Measurements from ENCODE around the gene LCN12.

LCN12 gene

DNA sequence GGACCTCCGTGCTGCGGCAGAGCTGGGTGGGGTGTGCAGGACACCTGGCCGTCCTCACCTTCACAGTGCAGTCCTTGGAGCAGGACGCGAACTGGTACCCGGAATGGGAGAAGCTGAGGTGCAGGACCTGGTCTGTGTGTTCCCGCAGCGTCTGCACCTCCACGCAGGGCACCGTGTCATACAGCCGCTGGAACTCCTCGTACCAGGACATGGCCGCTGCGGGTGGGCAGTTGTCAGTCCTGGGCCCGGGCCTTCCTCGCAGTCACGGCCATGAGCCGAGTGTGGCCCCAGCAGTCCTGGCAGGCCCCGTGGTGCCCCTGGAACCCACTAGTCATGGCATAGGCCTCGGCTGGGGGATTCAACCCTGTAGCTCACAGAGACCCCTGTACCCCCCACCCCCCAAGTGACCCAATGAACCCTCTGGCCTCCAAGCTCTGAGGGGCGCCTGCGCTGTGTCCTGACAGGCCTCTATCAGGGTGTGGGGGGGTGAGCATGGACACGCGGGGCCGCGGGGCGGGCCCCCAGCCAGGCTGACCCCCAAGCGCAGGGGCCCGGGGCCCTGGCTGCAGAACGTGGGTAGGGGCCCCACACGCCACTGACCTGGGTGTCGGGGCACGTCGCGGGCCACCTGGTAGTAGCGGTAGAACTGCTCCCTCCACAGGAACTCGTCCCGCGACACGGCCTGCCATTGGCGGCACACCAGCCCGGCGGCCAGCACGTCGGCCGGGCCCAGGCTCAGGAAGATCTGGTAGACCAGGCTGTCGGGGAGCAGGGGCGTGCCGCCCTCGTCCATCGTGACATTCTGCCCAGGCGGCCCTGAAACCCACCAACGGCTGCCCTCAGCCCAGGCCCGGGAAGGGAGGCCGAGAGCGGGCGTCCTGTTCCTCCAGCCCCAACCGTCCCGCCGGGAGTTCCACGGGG is 8.5 kb upstream of the LCN12 start:
- in situ Hi-C loops (cut with HindIII; ENCODE audit: low sequenced_read_pairs): loop anchor here (25.0 kb wide), 1 partner anchor 219 kb away; the partner anchor contains the start of genes LRRC26 and TMEM210

DNA sequence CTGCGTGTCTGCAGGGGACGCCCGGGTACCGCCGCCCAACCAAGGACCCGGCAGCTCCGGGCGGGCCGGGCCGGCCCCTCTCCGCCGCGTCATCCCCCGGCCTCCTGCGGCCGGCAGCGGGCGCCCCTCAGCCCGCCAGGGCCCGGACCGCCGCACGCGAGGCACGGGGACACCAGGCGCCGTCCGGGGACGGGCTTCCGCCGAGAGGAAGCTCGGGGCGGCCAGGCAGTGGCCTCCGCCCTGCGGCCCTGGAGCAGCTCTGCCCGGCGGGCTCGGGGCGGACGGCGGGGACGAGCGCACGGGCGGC is 7.9 kb upstream of the LCN12 start:
- in situ Hi-C loops (cut with HindIII; ENCODE audit: low sequenced_read_pairs): loop anchor here (25.0 kb wide), 1 partner anchor 218 kb away; the partner anchor contains the start of genes LRRC26 and TMEM210

DNA sequence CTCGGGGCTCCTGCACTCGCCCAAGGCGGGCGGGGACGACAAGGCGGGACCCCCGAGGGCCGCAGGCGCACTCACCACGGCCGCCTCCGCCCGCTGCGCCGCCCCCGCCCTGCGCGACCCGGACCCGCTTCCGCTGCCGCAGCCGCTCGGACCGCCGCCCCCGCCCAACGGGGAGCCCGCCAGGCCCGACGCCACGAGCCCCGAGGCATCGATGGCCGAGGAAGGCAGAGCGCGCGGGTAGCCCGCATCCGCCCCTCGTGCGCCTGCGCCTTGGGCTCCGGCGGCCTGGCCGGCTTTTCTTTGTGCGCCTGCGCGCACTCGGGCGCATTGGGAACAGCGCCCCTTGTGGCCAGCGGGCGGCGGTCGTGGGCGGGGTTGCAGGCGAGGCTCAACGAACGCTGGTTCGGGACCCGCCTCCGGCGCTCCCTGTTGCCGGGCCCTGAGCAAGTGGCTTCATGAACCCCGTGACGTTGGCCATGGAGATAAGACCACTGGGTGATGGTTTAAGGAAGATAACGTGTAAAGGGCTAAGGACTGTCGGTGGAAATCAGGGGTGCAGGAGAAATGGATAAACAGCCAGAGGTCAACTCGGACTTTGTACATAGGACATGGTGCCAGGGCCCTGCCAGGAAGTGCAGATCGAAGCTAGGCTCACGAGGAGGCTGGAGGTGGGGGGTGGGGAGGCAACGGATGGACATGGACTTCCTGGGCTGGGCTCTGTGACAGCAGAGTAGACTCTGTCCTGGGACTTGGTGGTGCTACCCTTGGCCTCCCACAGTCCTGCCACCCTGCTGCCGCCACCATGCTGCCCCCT is 7.3 kb upstream of the LCN12 start, which contains the start of the genes C8G and FBXW5:
C8G (plus strand) TSS at position 725 of the 814 bp plus-strand sequence; CDS start at position 803, 78 bp downstream.
FBXW5 (minus strand) TSS at position 220 of the 814 bp plus-strand sequence. CDS start 655 bp downstream, outside the sequence.
- in situ Hi-C loops (cut with HindIII; ENCODE audit: low sequenced_read_pairs): loop anchor here (5.0 to 25.0 kb wide), 2 partner anchors 83 to 218 kb away; partner anchors contain the start of genes ABCA2, LRRC26 and TMEM210

DNA sequence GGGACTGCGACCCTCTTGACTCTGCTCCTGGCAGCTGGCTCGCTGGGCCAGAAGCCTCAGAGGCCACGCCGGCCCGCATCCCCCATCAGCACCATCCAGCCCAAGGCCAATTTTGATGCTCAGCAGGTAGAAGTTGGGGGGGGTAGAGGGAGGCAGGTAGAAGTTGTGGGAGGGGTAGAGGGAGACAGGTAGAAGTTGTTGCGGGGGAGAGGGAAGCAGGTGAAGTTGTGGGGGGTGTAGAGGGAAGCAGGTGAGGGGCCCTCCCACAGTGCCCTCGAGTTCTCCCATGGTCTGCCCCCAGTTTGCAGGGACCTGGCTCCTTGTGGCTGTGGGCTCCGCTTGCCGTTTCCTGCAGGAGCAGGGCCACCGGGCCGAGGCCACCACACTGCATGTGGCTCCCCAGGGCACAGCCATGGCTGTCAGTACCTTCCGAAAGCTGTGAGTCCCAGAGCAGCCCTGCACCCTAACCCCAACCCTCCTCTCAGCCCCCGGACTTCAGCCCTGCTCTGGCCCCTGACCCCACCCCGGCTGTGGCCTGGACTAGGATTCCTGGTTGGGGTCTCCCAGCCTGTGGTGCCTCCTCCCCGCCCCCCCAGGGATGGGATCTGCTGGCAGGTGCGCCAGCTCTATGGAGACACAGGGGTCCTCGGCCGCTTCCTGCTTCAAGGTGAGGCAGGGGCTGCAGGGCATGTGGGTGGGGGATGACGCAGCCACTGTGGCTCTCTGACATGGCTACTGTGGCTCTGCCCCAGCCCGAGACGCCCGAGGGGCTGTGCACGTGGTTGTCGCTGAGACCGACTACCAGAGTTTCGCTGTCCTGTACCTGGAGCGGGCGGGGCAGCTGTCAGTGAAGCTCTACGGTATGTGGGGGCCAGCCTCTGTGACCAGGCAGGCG is 6.5 kb upstream of the LCN12 start:
- in situ Hi-C loops (cut with HindIII; ENCODE audit: low sequenced_read_pairs): loop anchor here (5.0 to 25.0 kb wide), 2 partner anchors 82 to 217 kb away; partner anchors contain the start of genes ABCA2, LRRC26 and TMEM210

DNA sequence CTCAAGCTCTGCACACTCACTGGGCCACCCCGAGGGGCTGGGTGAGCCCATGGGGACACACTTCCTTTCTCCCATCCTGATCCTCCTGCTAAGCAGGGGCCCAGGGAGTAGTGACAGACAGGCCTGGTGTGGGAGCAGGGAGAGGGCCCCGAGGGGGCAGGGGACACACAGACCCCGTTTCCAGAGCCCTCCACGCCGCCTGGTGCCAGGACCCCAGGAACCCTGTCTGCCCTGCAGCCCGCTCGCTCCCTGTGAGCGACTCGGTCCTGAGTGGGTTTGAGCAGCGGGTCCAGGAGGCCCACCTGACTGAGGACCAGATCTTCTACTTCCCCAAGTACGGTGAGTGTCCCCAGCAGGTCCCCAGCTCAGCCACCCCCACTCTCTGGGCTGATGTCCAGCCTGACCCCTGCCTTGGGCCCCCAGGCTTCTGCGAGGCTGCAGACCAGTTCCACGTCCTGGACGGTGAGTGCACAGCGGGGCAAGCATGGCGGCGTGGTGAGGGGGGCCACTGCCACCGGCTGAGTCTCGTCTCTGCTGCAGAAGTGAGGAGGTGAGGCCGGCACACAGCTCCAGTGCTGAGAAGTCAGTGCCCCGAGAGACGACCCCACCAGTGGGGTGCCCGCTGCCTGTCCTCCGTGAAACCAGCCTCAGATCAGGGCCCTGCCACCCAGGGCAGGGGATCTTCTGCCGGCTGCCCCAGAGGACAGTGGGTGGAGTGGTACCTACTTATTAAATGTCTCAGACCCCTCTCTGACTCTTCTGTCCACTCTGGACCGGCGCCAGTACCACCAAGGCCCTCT is 5.6 kb upstream of the LCN12 start:
- in situ Hi-C loops (cut with HindIII; ENCODE audit: low sequenced_read_pairs): loop anchor here (5.0 to 25.0 kb wide), 2 partner anchors 81 to 216 kb away; partner anchors contain the start of genes ABCA2, LRRC26 and TMEM210

DNA sequence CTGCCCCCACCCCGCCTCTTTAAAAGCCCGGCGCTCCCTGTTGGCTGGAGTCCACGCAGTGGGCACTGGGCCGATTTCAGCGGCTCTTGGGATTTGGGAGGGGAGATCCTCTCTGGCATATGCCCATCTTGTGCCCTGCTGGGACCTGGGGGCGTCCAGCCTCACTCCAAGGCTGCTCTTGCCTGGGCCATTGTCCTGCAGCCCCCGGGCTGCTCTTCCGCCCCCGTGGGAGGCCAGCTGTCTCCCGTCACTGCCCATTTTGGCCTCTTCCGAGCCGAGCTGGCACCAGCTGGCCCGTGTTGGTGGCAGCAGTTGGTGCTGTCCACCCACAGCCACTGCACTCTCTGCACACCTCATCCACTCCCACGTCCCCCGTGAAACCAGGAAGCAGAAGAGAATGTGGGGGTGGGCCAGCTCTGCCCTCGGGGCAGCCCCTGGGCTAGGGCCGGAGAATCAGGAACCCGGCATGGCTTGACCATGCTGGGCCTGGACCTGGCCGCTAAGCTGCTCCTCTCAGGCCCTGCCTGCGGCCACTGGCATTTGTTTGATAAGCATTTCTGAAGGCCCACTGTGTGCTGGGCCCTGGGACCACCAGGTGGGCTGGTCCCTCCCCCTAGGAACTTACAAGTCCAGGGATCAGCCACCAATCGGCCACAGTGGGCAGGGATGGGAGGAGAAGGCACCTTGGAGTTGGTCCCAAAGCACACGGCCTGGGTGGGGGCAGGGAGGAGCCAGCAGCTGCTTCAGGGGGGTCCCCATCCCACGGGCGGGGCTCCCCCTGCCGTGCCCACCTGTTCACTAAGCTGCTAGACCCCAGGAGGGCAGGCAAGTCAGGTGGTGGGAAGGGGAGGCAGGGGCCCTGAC is 4.8 kb upstream of the LCN12 start:
- in situ Hi-C loops (cut with HindIII; ENCODE audit: low sequenced_read_pairs): loop anchor here (5.0 to 25.0 kb wide), 2 partner anchors 80 to 215 kb away; partner anchors contain the start of genes ABCA2, LRRC26 and TMEM210

DNA sequence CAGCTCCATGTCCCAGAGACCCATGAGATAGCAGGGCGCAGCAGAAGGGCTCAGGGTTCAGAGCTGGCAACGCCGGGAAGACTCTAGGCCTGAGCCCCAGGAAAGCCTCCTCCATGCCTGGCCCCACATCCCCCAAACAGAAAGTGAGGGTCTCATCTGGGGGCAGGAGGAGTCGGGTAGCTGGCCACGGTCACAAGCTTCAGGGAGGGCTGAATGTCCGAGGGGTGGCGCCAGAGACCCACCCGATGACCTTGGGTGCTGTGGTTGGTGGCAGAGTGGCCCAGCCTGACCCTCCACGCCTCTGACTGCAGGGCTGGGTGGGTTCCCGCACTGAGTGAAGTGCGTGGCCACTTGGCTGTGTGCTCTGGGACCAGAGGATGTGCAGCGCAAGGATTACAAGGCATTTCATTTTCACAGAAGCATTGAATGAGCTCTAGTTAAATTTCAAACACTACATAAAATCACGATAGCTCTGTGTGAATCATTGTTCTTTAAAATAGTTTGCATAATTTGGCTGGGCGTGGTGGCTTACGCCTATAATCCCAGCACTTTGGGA is 4.0 kb upstream of the LCN12 start:
- in situ Hi-C loops (cut with HindIII; ENCODE audit: low sequenced_read_pairs): loop anchor here (5.0 to 25.0 kb wide), 2 partner anchors 79 to 214 kb away; partner anchors contain the start of genes ABCA2, LRRC26 and TMEM210

- in situ Hi-C loops (cut with HindIII; ENCODE audit: low sequenced_read_pairs): loop anchor here (5.0 to 25.0 kb wide), 2 partner anchors 78 to 213 kb away; partner anchors contain the start of genes ABCA2, LRRC26 and TMEM210
Observed at GRCh38 chr9:136949239-136949816, 2.7 kb upstream of the LCN12 start.

DNA sequence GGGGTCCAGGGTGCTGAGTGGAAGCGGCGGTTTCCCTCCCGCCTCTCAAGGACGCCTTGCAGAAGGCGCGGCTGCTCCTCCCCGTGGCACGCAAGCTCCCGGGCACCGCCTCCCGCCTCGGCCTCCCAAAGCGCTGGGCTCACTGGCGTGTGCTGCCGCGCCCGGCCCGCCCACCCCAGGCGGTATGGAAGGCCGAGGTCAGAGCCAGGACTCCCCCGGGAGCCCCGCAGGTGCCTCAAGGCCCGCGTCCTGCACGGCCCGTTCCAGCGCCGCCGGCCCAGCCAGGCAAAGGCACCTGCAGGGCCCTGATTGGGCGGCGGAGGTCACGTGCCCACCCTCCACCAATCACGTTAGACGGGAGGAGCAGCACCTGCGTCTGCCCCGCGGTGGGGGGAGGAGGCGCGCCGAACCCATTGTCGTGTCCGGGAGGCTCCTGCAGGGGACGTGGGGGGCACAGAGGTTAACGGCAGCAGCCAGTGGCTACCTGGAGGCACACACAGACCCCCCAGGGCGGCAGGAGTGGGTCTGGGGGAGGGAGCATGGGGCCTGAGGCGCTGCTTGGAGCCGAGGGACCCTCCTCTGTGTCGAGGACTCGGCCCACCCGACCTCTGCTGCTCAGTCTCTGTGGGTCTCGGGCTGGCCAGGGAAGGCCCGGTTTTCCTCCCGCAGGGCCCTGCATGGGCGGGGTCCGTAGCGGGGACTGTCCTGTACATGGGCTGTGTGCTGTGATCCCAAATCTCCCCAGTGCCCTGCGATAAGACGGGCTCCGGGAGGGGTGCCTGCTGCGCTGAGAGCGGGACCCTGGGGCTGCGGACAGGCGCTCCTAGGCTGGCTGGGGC is 2.0 kb upstream of the LCN12 start:
- in situ Hi-C loops (cut with HindIII; ENCODE audit: low sequenced_read_pairs): loop anchor here (5.0 to 25.0 kb wide), 2 partner anchors 77 to 212 kb away; partner anchors contain the start of genes ABCA2, LRRC26 and TMEM210

DNA sequence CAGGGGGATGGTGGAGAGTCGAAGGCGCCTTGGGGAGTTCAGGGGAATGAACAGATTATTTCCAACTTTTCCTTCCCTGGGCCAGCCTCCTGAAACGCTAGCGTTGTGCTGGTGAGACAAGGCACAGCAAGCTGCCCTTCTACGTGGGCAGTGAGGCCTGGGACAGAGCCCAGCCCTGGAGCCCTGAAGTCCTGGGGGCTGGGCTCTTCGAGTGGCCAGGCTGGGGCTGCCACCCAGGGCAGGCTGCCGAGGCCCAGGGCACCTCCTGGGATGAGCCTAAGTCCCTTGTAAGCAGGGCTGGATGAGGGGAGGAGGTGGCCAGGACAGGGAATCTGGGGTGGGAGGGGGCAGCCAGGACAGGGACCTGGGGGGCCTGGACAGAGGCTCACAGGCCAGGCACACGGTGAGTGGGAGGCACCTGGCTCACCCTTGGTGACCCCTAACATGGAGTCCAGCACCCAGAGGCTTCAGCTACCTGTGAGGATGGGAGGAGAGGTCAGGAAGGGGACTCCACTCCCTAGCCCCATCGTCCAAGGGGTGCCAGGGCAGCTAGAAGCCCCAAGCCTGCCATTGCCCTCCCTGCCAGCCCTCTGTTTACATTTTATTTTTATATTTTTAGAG is 1.3 kb upstream of the LCN12 start:
- in situ Hi-C loops (cut with HindIII; ENCODE audit: low sequenced_read_pairs): no loop called here

DNA sequence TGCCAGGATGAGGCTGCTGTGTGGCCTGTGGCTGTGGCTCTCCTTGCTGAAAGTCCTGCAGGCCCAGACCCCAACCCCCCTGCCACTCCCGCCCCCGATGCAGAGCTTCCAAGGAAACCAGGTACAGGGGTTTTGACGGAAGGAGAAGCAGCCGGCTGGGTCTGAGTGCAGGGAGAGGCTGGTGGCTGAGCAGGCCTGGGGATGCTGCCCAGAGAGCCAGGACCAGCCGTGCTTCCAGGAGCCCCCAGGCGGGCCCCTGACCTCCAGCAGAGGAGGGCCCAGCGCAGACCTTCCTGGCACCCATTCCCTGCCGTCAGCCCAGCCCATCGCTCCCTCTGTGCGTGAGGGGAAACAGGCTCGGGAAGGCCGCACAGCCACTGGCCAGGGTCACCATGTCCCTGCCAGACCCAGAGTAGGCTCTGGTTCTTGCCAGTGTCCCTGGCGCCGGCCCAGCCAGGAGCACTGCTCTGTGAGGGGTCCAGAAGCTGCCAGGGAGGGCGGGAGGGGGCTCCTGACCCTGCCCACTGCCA is 313 bp downstream of the LCN12 start:
- in situ Hi-C loops (cut with HindIII; ENCODE audit: low sequenced_read_pairs): no loop called here

DNA sequence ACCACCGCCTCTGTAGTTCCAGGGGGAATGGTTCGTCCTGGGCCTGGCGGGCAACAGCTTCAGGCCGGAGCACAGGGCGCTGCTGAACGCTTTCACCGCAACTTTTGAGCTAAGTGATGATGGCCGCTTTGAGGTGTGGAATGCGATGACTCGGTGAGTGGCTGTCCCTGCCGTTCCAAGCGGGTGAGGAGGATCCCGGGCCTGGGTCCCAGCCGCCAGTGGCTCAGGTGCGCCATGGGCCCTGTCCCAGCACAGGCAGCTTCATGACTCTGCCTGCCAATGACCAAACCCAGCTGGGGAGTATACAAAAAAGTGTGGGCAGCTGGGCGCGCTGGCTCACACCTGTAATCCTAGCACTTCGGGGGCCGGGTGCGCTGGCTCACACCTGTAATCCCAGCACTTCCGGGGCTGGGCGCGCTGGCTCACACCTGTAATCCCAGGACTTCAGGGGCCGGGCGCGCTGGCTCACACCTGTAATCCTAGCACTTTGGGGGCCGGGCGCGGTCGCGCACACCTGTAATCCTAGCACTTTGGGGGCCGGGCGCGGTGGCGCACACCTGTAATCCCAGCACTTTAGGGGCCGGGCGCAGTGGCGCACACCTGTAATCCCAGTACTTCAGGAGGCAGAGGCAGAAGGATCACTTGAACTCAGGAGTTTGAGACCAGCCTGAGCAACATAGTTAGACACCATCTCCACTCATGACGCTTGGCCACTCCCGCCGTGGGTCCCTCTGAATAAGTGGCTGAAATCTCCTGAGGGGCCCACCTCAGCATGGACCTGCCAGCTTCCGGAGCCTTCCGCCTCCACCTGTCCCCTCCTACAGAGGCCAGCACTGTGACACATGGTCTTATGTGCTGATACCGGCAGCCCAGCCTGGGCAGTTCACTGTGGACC is 1.1 kb downstream of the LCN12 start:
- in situ Hi-C loops (cut with HindIII; ENCODE audit: low sequenced_read_pairs): no loop called here

DNA sequence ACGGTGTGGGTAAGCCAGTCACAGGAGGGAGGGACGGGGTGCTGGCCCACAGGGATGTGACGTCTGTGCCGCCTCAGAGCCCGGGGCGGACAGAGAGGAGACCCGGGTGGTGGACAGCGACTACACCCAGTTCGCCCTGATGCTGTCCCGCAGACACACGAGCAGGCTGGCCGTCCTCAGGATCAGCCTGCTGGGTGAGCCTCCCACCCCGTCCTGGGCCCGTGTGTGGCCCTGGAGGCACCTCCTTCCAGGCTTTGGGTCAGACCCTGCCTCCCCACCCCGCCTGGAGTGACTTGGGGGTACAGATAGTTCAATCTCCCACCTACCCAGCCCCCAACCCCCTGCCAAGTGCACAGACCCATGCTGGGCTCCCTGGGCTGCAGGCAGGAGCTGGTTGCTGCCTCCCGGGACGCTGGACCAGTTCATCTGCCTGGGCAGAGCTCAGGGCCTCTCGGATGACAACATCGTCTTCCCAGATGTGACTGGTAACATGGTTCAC is 1.7 kb downstream of the LCN12 start:
- in situ Hi-C loops (cut with HindIII; ENCODE audit: low sequenced_read_pairs): no loop called here

DNA sequence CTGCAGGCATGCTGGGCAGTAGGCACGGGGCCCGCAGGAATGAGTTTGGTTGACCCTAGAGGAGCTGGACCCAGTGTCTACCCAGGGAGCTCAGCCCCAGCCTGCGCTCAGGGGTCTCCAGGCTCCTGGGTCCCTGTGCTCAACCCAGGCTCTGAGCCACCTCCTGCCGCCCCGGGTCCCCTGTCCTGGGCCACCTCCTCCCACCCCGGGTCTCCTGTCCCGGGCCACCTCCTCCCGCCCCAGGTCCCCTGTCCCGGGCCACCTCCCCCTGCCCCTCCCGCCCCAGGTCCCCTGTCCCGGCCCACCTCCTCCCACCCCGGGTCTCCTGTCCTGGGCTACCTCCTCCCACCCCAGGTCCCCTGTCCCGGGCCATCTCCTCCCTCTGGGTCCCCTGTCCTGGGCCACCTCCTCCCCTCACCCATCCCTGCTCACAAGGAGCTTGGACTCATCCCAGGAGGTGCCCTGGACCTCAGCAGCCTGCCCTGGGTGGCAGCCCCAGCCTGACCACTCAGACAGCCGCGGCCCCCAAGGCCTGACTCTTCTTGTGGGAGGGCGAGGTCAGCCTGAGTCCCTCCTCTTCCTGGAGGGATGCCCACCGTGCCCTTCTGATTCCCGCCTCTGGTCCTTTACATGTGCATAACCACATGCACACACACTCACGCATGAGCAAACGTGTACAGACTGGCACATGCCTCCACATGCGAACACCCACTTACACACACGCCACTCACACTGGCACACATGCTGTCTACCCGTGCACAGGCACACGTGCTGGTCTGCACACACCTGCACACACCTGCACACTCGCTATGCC is 2.4 kb downstream of the LCN12 start:
- in situ Hi-C loops (cut with HindIII; ENCODE audit: low sequenced_read_pairs): no loop called here

Data from endothelial cell of hepatic sinusoid (primary cell).